GM06990 (cell line): Measurements from ENCODE around the gene NCOA6.

Experiments
- DNase-seq: peaks from one replicate; pipeline ENCODE4 v3.0.0-alpha.2; 2011; ENCODE audit not compliant: insufficient read length; ENCODE audit errors: extremely low read depth
- H3K27me3 ChIP-seq: replicated peaks from 2 replicates; pipeline ENCODE4 v1.6.0; 2011; ENCODE audit warnings: low read length; ENCODE audit not compliant: control insufficient read depth, insufficient read depth
- H3K36me3 ChIP-seq: 2 replicates; pipeline ENCODE4 v1.5.1; 2011; ENCODE audit warnings: low read length; ENCODE audit not compliant: control insufficient read depth, insufficient read depth
- H3K4me3 ChIP-seq: replicated peaks from 2 replicates; pipeline ENCODE4 v1.5.1; 2011; ENCODE audit warnings: low read depth, mild to moderate bottlenecking, control low read depth, low read length
- TF ChIP-seq, protein P1 (sequence below): IDR thresholded peaks from 2 replicates; pipeline ENCODE4 v1.5.1; 2011; ENCODE audit warnings: low read length, control low read depth, mild to moderate bottlenecking, inconsistent platforms; ENCODE audit not compliant: insufficient read depth, poor library complexity, severe bottlenecking

Gene NCOA6

DNA sequence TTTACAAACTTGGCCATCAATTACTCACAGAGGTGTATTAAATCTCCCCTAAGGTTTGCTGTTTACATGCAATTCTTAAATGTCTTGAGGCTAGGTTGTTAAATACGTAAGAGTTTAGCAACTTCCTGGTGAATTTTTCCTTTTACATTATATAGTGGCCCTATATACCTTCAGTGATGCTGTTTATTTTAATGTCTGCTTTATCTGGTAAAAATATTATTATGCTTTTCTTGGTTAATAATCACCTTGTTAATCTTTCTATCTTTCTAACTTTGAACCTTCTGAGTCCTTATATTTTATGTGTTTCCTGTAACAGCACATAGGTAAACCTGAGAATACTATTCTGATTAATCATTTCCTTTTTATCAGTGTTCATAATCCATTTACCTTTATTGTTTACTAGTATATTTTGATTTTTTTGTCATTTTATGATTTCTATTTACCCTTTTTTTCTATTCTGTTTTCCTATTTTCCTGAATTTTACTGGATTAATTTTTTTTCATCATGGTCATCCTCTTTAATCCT, 63.4 kb downstream of the NCOA6 start:
- DNase-seq, result no peak
- TF ChIP-seq, protein P1, sequence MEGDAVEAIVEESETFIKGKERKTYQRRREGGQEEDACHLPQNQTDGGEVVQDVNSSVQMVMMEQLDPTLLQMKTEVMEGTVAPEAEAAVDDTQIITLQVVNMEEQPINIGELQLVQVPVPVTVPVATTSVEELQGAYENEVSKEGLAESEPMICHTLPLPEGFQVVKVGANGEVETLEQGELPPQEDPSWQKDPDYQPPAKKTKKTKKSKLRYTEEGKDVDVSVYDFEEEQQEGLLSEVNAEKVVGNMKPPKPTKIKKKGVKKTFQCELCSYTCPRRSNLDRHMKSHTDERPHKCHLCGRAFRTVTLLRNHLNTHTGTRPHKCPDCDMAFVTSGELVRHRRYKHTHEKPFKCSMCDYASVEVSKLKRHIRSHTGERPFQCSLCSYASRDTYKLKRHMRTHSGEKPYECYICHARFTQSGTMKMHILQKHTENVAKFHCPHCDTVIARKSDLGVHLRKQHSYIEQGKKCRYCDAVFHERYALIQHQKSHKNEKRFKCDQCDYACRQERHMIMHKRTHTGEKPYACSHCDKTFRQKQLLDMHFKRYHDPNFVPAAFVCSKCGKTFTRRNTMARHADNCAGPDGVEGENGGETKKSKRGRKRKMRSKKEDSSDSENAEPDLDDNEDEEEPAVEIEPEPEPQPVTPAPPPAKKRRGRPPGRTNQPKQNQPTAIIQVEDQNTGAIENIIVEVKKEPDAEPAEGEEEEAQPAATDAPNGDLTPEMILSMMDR, result no peak
- H3K4me3 ChIP-seq, result no peak overlapping the region
- H3K27me3 ChIP-seq, result no peaks in the 10 kb centered on the region
- H3K36me3 ChIP-seq, result peaks cover 9% of the 10 kb centered on the region

DNA sequence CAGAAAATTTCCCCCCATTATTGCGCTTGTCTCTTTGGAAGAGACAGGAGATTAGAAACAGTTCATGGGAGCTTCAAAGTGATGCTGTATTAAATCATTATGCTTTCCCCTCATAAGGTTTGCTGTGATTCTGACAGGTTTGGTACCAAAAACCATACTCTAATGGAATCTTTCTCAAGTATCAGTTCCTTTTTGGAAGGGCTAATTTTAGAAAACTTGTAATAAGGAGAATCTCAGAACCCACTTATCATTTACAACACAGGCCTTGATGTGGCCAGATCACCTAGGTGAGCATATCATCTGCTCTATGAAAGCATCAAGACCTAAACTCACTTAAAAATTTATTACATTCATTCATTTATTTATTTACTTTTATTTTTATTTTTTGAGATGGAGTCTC, 70.1 kb downstream of the NCOA6 start:
- peak; percentile 63 for DNase-seq
- no peaks in the 10 kb centered on the region for H3K27me3 ChIP-seq
- H3K36me3 ChIP-seq, result peaks cover 8% of the 10 kb centered on the region
- H3K4me3 ChIP-seq, result no peak overlapping the region
- TF ChIP-seq, protein P1, result no peak

DNA sequence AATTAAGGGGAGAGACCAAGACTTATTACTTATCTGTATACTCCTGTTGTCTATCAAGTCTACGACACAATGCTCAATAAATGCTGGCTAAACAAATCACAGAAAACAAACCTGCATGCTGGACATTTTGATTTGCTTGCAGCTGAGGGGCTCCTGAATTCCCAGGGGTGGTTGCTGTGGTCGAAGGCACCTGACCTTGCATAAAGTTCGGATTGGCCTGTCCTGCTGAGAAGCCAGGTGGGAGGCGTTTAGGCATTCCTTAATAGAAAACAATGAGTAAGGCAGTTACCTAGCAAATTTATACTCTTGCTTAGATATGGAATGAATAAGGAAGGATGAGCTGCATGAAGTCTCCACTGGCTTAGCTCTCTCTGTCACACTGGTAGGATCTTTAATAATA, 70.8 kb downstream of the NCOA6 start:
- Histone ChIP-seq H3K4me3 (no peak overlapping the region), H3K36me3 (peaks cover 13% of the 10 kb centered on the region), H3K27me3 (no peaks in the 10 kb centered on the region)
- DNase-seq, result no peak
- TF ChIP-seq, protein P1, result no peak

DNA sequence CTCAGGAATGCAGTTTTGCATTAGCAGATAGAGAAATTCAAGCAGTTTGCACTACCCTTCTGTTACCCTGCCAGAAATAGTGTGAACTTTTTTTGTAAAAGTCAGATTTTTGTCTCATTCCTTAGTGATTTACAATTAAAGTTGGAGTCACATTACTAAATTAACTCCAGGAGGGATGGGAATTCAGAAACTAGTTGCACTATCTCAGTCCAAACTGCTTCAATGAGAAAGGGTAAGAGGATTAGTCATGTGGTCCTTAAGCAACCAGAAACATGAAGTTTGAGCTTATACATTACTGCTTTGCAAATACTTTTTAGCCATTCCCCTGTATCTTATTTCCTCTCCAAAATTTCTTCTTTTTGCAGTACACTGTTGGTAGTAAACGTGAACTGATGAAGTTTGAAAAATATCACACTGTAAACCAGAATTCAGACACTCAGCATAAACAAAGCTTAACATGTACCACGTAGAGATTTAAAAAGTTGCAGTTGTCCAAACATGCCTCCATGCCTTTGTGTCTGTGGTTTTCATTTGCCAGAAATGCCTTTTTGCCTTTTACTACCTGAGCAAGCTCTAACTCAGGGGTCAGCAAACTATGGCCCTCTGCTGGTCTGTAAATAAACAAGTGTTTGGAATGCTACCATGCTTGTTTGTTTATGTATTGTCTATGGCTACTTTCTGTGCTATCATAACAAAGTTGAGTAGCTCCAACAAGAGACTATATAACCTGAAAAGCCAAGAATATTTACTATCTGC, 71.6 kb downstream of the NCOA6 start:
- Histone ChIP-seq H3K4me3 (no peak overlapping the region), H3K27me3 (no peaks in the 10 kb centered on the region), H3K36me3 (peaks cover 15% of the 10 kb centered on the region)
- TF ChIP-seq, protein P1, result peak; percentile 15
- no peak for DNase-seq

DNA sequence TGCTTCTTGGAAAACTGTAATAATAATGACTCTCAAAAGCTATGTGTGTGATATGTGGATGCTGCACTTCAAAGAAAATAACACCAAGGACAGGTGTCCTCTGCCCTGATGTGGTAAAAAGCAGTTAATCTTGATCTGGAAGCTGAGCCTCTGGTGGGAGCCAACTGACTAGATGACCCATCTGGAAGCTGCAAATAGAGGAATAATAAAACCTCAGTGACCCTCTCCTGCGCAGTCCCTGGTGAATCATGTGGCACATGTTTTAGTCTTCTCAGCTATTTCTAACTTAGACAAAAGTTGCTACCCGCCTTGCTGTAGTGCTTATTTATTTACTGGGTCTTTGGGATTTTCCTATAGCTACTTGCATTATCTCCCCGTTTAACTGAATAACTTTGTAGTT, 74.0 kb downstream of the NCOA6 start:
- Histone ChIP-seq H3K27me3 (no peaks in the 10 kb centered on the region), H3K36me3 (peaks cover 10% of the 10 kb centered on the region), H3K4me3 (no peak overlapping the region)
- TF ChIP-seq, protein P1, result no peak
- no peak for DNase-seq
